ENCODE data around the gene SLC29A3.

SLC29A3 gene

DNA sequence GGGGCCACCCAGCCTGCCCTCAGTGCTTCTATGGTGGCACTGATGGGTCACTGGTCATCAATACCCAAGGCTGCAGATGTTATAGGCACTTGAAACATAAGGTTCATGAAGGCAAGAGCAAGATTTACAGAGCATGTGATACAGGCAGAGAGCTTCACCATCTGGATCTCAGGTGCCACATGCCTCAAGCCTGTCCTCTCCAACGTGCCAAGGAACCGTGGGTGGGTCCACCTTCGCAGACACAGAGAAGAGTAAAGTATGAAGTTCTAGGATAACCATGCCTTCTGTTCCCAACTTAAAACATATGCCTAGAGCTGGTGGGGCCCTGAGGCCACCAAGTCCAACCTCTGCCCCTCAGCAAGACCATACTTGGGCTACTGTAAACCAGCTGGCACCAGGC, 51.0 kb downstream of the SLC29A3 start:
- no peak for DNase-seq (ENCODE audit: low spot score)

DNA sequence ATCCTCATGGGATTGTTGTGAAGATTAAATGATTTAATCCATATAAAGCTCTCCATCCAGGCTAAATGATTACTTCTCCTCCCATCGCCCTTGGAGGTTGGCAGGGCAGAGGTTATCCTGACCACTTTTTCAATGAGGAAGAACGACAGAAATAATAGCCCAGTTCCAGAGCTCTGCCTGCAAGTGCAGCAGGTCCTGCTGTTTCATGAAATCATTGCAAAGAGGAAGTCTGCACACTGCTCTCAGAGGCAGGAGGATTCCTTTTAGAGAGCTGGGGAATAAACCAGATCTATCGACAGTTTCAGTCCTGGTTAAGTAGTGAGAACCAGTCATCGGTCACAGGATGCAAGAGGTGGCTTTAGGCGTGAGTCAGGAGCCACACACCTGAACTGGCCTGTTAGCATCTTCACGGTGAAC, 52.7 kb downstream of the SLC29A3 start:
- DNase-seq (ENCODE audit: low spot score) = no peak

DNA sequence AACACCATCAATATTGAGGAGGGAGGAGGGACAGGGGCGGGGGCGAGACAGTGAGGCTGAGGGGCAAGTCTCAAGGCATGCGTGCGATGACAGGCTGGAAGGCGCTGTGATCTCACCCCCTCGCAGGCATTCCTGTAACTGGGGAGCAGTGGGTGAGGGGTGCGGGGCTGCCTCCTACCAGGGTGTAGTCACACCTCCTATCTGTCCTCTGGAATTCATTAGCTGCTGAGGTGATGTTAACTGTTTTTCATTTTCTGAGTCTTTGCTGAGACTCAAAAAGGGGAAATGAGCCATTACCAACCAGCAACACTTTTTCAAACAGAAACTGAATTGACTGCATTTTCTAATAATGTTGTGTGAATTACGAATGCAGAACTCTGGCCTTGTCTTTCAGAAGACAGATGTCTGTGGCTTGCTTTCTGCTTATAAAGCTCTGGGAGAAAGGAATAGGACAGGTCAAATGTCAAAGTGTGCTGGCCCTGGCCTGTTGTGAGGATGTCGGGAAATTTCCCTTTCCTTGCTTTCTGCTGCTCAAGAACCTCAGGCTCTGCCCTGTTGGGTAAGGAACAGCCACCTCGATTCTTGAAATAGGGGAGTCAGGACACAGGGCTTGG, 53.9 kb downstream of the SLC29A3 start:
- DNase-seq (ENCODE audit: low spot score) = no peak

DNA sequence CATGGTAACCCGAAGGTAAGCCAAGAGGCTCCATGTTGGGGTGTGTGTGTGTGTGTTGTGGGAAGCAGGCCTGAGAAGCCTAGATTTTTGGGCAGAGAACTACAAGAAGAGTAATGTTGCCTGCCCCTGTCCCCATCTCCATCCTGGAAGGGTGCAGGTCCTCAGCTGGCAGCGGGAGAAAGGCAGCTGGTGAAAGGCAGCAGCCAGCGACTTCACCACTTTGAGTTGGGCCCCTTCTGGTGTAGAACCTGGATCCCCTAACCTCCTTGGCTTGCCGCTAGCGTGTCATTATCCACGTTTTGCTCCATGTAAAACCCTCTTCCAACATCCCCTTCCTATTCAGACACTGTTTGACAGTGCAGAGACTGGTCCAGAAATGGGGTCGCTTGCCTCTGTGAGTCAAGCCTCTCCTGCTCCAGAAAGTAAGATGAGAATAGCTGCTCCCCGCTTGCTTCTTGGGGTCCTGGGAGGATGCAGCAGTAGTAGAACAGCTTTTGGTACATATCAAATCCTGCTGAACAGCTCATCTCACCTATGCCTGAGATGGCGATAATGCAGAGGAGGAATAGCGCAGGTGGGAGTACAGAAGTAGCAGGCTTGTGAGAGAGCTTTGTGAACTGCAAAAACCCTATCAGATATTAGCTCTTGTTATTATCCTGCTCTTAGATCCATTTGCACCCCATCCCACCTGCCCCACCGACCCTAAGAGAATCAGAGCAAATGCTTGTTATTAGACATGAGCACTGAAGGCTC, 55.6 kb downstream of the SLC29A3 start:
- no peak for DNase-seq (ENCODE audit: low spot score)

DNA sequence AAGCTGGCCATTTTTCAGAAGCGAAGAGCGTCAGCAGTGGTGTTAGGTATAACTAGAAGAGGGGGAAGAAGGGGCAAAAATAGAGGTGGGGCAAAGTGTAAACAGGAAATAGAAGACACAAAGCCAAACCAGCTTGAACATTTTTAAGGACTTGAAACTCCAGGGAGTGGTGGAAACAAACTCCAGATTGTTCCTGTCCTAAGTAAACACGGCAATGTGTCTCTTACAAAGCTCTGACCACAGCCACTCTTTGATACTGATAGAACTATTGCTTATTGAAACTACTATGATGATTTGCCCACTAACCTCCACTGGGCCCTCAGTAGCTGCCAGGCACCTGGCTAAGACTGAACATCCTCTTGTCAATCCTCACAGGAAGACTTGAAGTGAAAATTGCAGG, 56.9 kb downstream of the SLC29A3 start:
- no peak for DNase-seq (ENCODE audit: low spot score)

DNA sequence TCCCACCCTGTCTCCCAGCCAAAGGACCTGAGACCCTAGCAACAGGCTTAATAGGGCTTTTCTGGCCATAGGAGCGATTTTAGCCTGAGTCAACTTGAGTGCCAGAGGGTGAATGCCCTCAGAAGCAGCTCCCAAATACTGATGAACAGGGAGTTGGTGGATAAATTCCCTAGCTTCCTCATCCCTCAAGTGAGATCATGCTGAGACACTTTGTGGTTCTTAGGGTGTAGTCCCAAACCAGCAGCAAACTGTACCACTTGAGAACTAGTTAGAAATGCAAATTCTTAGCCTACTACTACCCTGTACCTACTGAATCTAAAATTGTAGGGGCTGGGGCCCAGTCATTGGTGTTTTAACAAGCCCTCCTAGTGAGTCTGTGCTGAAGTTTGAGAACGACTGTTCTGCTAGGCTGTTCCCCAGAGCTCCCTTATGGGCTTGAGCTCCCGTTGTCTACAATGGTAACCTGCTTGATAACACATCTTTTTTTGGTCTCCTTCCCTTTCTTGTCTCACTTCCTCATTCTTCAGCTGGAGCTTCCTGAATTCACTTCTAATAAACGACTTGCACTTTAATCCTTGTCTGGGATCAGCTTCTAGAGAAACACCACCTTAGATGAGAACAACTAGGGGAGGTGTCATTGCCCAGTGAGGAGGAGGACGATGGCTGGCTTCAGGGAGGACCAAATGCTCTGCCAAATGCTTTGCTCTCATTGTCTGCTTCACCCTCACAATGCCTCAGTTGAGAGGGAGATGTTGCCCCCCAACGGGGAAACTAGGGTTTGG, 59.5 kb downstream of the SLC29A3 start:
- DNase-seq (ENCODE audit: low spot score) = no peak

DNA sequence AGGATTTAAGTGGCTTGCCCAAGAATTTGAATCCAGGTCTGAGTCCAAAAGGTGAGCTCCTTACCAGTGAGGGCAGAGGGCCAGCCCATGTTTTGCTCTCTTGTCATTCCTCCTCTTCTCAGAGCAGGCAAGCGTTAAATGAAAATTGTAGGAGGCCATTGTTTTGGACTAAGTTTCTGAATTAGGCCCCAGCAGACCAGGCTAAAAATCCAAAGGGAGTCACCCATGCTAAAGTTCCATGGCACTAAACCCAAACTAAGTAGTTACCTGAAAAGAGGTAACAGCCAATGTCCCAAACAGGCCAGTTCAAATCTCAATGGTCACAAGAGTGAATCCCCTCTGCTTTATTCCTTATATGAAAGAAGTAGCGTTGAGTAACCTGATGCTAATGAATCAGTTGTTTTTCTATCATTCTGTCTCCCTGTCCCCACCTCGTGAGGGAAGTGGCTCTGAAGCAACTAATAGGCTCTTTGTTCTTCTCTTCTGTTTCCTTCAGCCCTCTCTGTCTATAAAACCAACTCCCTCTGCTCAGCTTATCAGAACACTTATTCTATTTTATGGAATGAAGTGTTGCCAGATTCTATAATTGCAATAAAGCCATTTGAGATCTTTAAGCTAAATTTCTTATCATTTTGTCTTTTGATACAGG, 60.2 kb downstream of the SLC29A3 start:
- no peak for DNase-seq (ENCODE audit: low spot score)

DNA sequence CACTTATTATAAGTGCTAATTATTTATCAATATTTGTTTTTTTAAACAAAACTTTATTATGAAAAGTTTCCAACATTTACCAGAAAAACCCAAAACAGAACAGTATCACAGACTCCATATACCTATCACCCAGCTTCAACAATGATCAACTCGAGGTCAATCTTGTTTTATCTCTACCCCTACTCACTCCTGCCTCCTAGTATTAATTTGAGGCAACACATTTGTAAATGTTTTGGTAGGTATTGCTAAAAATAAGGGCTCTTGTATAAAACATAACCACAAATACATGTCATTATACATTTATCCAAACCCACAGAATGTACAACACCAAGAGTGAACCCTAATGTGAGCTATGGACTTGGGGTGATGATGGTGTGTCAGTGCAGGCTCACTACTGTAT, 61.8 kb downstream of the SLC29A3 start:
- no peak for DNase-seq (ENCODE audit: low spot score)

DNA sequence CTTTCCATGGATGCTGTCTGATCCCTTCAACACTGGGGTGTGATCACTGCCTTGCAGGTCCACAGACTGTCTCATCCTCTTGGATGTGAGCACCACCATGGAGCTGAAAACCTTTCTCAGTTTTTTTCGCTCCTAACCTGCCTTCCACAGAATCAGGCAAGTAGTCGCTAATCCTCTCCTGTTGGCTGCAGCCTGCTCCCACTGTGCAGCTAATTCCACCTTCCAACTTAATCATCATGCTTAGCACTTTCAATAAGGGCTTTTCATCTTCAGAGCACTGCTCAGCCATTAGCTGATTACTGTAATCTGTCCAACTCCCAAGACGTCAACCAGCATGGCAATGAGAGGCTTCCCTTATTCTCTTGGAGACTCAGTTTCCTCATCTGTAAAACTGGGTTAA, 62.6 kb downstream of the SLC29A3 start:
- no peak for DNase-seq (ENCODE audit: low spot score)

DNA sequence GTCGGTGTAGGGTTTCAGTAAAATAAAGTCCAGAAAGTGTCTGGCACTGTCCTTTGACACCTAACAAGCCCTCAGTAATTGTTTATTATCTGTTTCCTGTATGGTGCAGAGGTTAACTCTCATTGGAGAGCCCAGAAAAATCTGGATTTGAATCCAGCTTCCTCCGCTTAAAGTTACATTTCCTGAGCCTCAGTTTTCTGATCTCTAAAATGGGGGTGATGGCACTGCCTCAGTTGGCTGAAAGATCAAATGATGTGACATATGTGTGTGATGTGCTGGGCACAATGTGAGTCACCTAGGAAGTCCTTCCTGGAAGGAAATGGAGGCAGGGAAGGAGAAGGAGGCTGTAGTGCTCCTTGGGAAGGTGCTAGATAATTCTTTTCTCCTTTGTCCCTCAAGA, 63.0 kb downstream of the SLC29A3 start:
- no peak for DNase-seq (ENCODE audit: low spot score)

DNA sequence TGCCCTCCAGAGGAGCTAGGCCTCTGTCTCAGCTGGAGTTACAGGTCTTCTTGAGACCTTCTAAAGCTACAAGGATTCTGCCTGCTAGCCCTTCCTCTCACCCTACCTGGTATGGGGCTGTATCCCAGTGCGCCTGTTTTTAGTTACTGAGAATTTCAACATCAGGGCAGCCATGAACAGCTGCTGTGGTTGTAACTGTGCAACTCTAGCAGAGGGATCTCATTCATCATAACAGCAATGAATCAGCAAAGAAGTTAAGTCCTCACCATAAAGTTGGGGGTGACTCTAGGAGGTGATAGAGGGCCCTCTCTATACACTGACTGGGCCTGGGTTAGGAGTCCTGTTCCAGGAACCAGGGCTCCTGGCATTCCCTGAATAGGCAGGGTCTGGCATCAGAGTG, 63.7 kb downstream of the SLC29A3 start:
- no peak for DNase-seq (ENCODE audit: low spot score)

DNA sequence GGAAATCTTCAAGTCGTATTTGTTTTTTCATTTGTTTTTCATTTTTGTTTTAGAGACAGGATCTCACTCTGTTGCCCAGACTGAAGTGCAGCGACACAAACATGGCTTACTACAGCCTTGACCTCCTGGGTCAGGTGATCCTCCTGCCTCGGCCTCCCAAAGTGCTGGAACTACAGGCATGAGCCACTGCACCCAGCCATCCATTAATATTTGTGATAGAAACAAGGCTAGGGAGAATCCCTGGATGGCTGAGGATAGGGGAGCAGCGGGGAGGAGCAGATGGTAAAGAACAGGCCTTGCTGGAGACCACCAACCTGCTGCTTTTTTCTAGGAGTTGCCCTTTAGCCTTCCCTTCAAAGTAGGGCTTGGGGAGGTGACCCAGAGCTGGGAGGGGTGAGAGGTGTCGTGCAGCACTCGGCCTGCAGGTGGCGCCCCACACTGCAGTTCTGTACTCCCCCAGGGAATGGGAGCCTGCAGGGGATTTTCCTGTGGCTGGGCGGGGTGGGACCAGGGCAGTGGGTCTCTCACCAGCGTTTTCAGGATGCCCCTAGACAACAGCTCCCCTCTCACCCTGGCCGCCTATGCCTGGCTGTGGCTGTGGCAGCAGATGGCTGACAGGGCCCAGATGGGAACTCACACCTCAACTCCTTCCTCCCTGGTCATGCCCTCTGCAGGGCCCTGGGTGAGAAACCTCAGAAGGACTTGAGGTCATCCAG, 65.1 kb downstream of the SLC29A3 start:
- peak; percentile 77 for DNase-seq (ENCODE audit: low spot score)

DNA sequence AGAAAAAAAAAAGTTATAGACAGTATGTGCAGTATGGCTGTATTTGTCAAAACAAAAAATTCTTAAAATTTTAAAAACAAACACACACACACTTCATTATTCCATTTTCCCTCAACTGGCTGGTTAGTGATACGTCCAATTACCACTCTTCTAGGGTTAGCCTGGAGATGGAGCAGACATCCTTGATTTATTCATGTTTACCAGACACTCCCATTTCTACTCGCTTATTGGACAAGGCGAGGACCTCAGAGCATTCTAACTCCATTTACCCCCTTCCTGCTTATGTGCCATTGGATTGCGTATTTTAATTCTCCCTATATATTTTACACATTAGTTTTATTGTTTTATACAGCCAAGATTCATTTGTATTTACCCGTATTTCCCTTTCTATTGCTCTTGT, 69.1 kb downstream of the SLC29A3 start:
- no peak for DNase-seq (ENCODE audit: low spot score)

DNA sequence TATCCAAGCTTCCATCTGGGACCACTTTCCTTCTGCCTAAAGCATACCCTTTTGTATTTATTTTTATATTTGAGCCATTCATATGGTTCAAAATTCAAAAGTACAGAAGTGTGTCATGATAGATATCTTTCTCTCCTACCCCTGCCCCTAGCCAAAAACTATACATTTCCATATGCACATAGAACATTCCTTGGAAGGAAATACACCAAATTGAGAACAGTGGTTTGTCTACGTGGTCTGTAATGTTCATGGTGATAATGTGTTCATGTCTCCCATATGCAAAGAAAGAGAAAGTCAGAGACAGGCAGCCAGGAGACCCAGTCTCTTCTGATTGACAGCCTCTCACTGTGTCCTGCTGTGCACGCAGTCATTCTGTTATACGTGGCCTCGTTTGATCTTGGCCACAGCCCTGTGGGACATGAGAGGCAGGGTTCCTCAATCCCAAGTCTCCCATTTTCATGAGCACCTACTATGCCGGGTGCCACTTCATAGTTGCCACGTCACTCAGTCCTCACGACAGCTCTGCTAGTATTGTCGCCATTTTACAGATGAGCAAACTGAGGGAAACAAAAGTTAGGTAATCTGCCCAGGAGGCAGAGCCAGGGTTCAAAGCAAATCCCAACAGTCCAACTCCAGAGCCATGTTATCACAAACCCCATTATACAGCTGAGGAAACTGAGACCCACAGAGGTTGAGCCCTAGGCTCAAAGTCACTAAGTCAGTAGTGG, 69.7 kb downstream of the SLC29A3 start:
- no peak for DNase-seq (ENCODE audit: low spot score)

DNA sequence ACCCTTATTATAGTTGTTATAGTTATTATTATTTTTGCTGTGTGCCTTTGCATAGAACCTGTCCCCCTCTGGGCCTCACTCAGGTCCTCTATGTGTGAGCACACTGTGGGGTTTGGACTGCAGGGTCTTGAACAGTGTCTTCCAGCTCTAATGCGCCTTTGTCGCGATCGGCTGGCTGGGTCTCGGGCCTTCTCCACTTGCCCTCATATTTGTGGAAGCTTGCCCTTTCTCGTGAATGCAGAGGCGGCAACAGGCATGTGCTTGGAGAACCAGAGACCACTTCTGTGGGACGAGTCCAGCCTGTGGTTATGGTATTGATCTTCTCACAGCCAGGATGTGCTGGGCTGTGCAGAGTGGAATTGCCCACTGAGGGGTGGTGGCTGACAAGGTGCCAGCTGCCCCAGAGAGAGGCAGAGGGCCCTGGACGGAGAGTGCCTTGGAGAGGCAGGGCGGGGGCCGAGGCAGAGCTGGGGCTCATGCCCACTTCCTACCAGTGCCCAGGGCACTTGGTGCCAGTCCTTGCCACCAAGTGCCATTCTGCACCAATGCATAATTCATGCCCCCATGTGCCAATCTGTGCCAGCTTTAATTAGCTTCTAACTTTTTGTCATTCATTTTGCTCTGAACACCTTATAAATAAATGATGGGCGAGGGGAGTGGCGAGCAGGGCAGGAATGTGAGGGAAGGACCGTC, 70.9 kb downstream of the SLC29A3 start:
- DNase-seq (ENCODE audit: low spot score) = no peak

DNA sequence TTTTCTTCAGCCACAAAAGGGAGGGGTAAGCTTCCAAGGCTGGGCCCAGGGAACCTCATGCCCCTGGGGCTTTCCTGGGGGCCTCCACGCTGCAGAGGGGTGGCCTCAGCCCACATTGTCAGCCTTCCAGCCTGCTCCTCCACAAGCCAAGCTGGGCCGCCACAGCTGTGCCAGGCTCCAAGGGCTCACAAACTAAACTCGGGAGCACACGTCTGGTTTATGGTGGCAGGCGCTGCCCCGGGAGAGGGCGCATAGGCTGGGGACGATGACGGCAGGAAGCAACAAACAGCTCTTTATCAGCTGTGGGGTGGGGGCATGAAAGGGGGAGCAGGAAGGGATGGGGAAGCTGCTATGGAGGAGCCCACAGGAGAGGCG, 71.4 kb downstream of the SLC29A3 start:
- DNase-seq (ENCODE audit: low spot score) = no peak

DNA sequence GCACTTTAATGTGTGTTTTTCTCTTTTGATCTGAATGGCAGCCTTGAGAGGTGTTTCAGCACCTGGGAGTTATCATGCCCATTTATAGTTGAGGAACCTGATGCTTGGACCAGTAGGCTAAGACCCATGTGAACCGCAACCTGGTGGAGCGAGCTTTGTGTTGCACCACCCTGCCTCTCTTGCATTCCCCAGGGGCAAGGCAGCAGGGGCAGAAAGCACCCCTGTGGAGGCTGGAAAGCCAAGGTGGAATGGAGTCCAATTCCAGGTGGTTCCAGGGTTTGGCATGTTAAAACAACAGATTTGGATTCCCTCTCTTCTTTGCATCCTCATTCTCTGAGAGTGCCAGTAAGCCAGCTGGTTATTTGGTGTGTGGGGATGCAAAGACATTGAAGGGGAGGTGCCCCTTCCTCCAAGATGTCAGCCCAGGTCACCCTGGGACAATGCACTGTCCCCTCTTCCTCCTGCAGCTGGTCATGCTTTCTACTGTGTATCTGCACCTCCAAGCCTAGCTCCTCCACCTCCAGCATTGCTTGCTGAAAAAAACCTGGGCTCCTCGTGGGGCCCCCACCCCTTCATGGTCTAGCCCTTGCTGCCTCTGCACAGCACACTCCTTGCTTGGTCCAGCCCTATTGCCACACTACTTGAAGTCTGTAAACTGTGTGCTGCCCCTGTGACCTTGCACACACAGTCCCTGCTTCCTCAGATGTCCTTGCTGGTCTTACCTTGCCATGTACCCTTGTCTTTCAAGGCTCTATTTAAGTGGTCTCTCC, 72.0 kb downstream of the SLC29A3 start:
- no peak for DNase-seq (ENCODE audit: low spot score)

DNA sequence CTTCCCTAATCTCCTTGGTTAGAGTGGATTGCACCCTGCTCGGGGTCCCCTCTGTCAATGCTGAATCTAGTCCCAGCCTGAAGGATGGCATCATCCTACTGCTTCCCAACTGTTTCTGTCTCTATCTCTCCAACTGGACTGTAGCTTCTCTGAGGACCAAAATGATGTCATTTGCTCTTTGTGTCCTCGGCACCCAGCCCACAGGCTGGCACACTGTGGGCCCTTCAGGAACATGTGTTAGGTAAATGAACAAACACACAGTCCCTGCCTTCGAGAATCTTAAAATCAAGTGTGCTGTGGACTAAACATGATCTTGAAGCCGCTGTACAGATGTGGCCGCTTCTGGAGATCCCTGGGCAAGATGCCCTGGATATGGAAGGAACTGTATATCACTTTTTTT, 72.6 kb downstream of the SLC29A3 start:
- no peak for DNase-seq (ENCODE audit: low spot score)

DNA sequence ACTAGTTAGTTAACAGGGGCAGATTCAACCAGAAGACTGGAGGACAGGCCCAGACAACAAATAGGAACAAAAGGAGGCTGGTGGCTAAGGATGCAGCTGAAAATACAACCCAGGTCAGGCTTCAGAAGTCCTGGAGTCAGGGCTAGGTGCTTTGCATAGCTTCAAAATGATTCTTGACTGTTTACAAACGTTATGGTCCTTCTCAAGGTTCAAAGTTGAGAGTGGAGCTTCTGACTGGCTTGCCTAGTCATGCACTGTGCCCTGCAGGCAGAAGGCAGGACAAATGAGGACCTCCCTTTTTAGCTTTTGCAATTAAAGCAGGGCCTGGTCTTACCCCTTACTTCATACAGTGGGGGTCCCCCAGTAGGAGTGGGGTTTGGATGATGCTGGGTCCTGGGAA, 73.2 kb downstream of the SLC29A3 start:
- DNase-seq (ENCODE audit: low spot score) = no peak

All from AG08395 (cell line).